ENCODE results near the gene CNTNAP2.

Gene CNTNAP2

GRCh38 chr7:146296028-146296427 lies 179.4 kb downstream of the CNTNAP2 start:
- POLR2A ChIA-PET = no interaction called here
- TF ChIP-seq LEF1 (IDR thresholded peaks at IDR 0.05; ENCODE audit: borderline replicate concordance) = no peak
- TF ChIP-seq TARDBP (IDR thresholded peaks at IDR 0.05) = no peak
- no peak for TF ChIP-seq FOXK2 (IDR thresholded peaks at IDR 0.05)
- TF ChIP-seq CTBP1 (IDR thresholded peaks at IDR 0.05; ENCODE audit: borderline replicate concordance) = no peak
- no peak for TF ChIP-seq PKNOX1 (IDR thresholded peaks at IDR 0.05)
- no peak for TF ChIP-seq FOXA1 (IDR thresholded peaks at IDR 0.05)
- no peak for TF ChIP-seq ZNF384 (IDR thresholded peaks at IDR 0.05)
- TF ChIP-seq ARNT (IDR thresholded peaks at IDR 0.05) = no peak

GRCh38 chr7:146314962-146315361 lies 198.4 kb downstream of the CNTNAP2 start:
- TF ChIP-seq PKNOX1 (IDR thresholded peaks at IDR 0.05) (no peak), BHLHE40 (IDR thresholded peaks at IDR 0.05; ENCODE audit: borderline replicate concordance) (no peak), FOXA1 (IDR thresholded peaks at IDR 0.05) (no peak), SUZ12 (IDR thresholded peaks at IDR 0.05) (no peak), ARNT (IDR thresholded peaks at IDR 0.05) (no peak), CTBP1 (IDR thresholded peaks at IDR 0.05; ENCODE audit: borderline replicate concordance) (no peak), NFRKB (IDR thresholded peaks at IDR 0.05) (no peak), TARDBP (IDR thresholded peaks at IDR 0.05) (no peak), SP1 (IDR thresholded peaks at IDR 0.05) (no peak), L3MBTL2 (conservative IDR thresholded peaks at IDR 0.05) (no peak), HDGF (IDR thresholded peaks at IDR 0.05; ENCODE audit: borderline replicate concordance) (no peak)
- DNase-seq (ENCODE audit: extremely low spot score) = no peak
- ChIA-PET POLR2A (no interaction called here), CTCF (interaction anchor here (0.7 kb wide), 1 partner anchor 135 kb away, joined by 3 read pairs; no protein-coding TSS in a partner anchor)

More at GRCh38 chr7:146296028-146296427, 179.4 kb downstream of the CNTNAP2 start:
- DNase-seq (ENCODE audit: extremely low spot score) = no peak
- CTCF ChIA-PET = no interaction called here

- ChIA-PET POLR2A (no interaction called here), CTCF (no interaction called here)
- DNase-seq (ENCODE audit: extremely low spot score) = no peak
- TF ChIP-seq ZNF384 (IDR thresholded peaks at IDR 0.05) (no peak), ARNT (IDR thresholded peaks at IDR 0.05) (no peak), BHLHE40 (IDR thresholded peaks at IDR 0.05; ENCODE audit: borderline replicate concordance) (no peak), FOXK2 (IDR thresholded peaks at IDR 0.05) (no peak), TARDBP (IDR thresholded peaks at IDR 0.05) (no peak), LEF1 (IDR thresholded peaks at IDR 0.05; ENCODE audit: borderline replicate concordance) (no peak), CTBP1 (IDR thresholded peaks at IDR 0.05; ENCODE audit: borderline replicate concordance) (no peak), HDGF (IDR thresholded peaks at IDR 0.05; ENCODE audit: borderline replicate concordance) (no peak), SUZ12 (IDR thresholded peaks at IDR 0.05) (no peak)
Measured at GRCh38 chr7:146319629-146320028, 203.0 kb downstream of the CNTNAP2 start.

- DNase-seq (ENCODE audit: extremely low spot score) = no peak
- ChIA-PET POLR2A (no interaction called here), CTCF (interaction anchor here (0.5 kb wide), 1 partner anchor 91 kb away, joined by 3 read pairs; no protein-coding TSS in a partner anchor)
- no peak for TF ChIP-seq ZNF384 (IDR thresholded peaks at IDR 0.05)
- TF ChIP-seq SP1 (IDR thresholded peaks at IDR 0.05) = no peak
- TF ChIP-seq LEF1 (IDR thresholded peaks at IDR 0.05; ENCODE audit: borderline replicate concordance) = no peak
- TF ChIP-seq BHLHE40 (IDR thresholded peaks at IDR 0.05; ENCODE audit: borderline replicate concordance) = no peak
- TF ChIP-seq FOXK2 (IDR thresholded peaks at IDR 0.05) = no peak
Measured at GRCh38 chr7:146321301-146321700, 204.7 kb downstream of the CNTNAP2 start.

- DNase-seq (ENCODE audit: extremely low spot score) = no peak
Measured at GRCh38 chr7:146331369-146331768, 214.8 kb downstream of the CNTNAP2 start.

DNA sequence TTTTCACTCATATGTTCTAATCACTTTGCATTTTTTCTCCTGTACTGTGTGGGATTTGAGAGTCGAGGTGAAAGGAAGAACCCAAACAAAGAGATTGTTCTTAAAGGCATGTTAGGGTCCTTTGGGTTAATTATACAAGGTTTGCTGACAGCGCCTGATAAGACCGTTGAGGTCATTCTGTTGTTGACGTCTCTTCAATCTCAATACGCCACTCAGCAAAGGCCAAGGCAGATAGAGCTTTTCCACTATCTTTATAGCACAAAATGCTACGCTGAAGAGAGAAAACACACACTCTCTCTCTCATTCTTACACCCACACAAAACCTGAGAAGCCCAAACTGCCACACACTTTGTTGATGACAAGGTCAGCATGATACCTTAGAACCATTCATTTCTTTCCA lies 228.7 kb downstream of the CNTNAP2 start:
- DNase-seq (ENCODE audit: extremely low spot score) = peak; percentile 35
- no peak for TF ChIP-seq FOXA1 (IDR thresholded peaks at IDR 0.05)
- TF ChIP-seq PKNOX1 (IDR thresholded peaks at IDR 0.05) = no peak
- no peak for TF ChIP-seq BHLHE40 (IDR thresholded peaks at IDR 0.05; ENCODE audit: borderline replicate concordance)
- no peak for TF ChIP-seq L3MBTL2 (conservative IDR thresholded peaks at IDR 0.05)
- TF ChIP-seq SUZ12 (IDR thresholded peaks at IDR 0.05) = no peak
- no peak for TF ChIP-seq ZNF384 (IDR thresholded peaks at IDR 0.05)
- TF ChIP-seq FOXK2 (IDR thresholded peaks at IDR 0.05) = no peak
- no peak for TF ChIP-seq LEF1 (IDR thresholded peaks at IDR 0.05; ENCODE audit: borderline replicate concordance)
- no peak for TF ChIP-seq CTBP1 (IDR thresholded peaks at IDR 0.05; ENCODE audit: borderline replicate concordance)
- no peak for TF ChIP-seq SP1 (IDR thresholded peaks at IDR 0.05)
- TF ChIP-seq TARDBP (IDR thresholded peaks at IDR 0.05) = no peak
- TF ChIP-seq ARNT (IDR thresholded peaks at IDR 0.05) = no peak
- no peak for TF ChIP-seq NFRKB (IDR thresholded peaks at IDR 0.05)
- no peak for TF ChIP-seq HDGF (IDR thresholded peaks at IDR 0.05; ENCODE audit: borderline replicate concordance)
- TF ChIP-seq FOXM1 (IDR thresholded peaks at IDR 0.05; ENCODE audit: borderline replicate concordance) = no peak
- TF ChIP-seq ELF4 (IDR thresholded peaks at IDR 0.05) = no peak
- ChIA-PET CTCF (interaction anchor here (1.4 kb wide), 1 partner anchor 10 kb away, joined by 4 read pairs; no protein-coding TSS in a partner anchor), POLR2A (interaction anchor here (0.9 to 1.4 kb wide), 2 partner anchors 17 to 77 kb away, joined by 3 read pairs; no protein-coding TSS in a partner anchor)

More at GRCh38 chr7:146331369-146331768, 214.8 kb downstream of the CNTNAP2 start:
- ChIA-PET CTCF (no interaction called here), POLR2A (no interaction called here)
- TF ChIP-seq HDGF (IDR thresholded peaks at IDR 0.05; ENCODE audit: borderline replicate concordance) (no peak), BHLHE40 (IDR thresholded peaks at IDR 0.05; ENCODE audit: borderline replicate concordance) (no peak), ARNT (IDR thresholded peaks at IDR 0.05) (no peak), FOXA1 (IDR thresholded peaks at IDR 0.05) (no peak), ELF4 (IDR thresholded peaks at IDR 0.05) (no peak), LEF1 (IDR thresholded peaks at IDR 0.05; ENCODE audit: borderline replicate concordance) (no peak), SP1 (IDR thresholded peaks at IDR 0.05) (no peak), ZNF384 (IDR thresholded peaks at IDR 0.05) (no peak), TARDBP (IDR thresholded peaks at IDR 0.05) (no peak), SUZ12 (IDR thresholded peaks at IDR 0.05) (no peak), CTBP1 (IDR thresholded peaks at IDR 0.05; ENCODE audit: borderline replicate concordance) (no peak), L3MBTL2 (conservative IDR thresholded peaks at IDR 0.05) (no peak), FOXM1 (IDR thresholded peaks at IDR 0.05; ENCODE audit: borderline replicate concordance) (no peak), NFRKB (IDR thresholded peaks at IDR 0.05) (no peak), FOXK2 (IDR thresholded peaks at IDR 0.05) (no peak), PKNOX1 (IDR thresholded peaks at IDR 0.05) (no peak)
